Trophoblast cell (in vitro differentiated cells and primary cell): ENCODE measurements around the gene LRRFIP1.
"Not testable (repeated sequence)": the region's sequence is repeated elsewhere in the genome, so short reads cannot be mapped to it uniquely, and the experiment has no call there.

Source experiments
- DNase-seq, 2 donors: peaks; one replicate each; pipeline ENCODE4 v3.0.0-alpha.2; 2016
- H2AFZ ChIP-seq: 2 replicates; pipeline ENCODE4 v1.6.1; 2013; ENCODE audit warnings: low read length, moderate library complexity, mild to moderate bottlenecking; ENCODE audit not compliant: insufficient read depth, poor library complexity
- H2AK5ac ChIP-seq: 2 replicates; pipeline ENCODE4 v1.6.1; 2013; ENCODE audit warnings: mild to moderate bottlenecking, low read length
- H2BK120ac ChIP-seq: 2 replicates; pipeline ENCODE4 v1.6.1; 2013; ENCODE audit warnings: low read length, mild to moderate bottlenecking, moderate library complexity; ENCODE audit not compliant: insufficient read depth, poor library complexity
- H2BK12ac ChIP-seq: 2 replicates; pipeline ENCODE4 v1.6.1; 2013; ENCODE audit warnings: mild to moderate bottlenecking, low read length, moderate library complexity
- H2BK5ac ChIP-seq: 2 replicates; pipeline ENCODE4 v1.6.1; 2013; ENCODE audit warnings: low read length, low read depth, moderate library complexity, mild to moderate bottlenecking; ENCODE audit not compliant: poor library complexity
- H3K14ac ChIP-seq: 2 replicates; pipeline ENCODE4 v1.6.1; 2013; ENCODE audit warnings: mild to moderate bottlenecking, low read length
- H3K18ac ChIP-seq: 2 replicates; pipeline ENCODE4 v1.6.1; 2013; ENCODE audit warnings: mild to moderate bottlenecking, low read length
- H3K23ac ChIP-seq: 2 replicates; pipeline ENCODE4 v1.6.1; 2013; ENCODE audit warnings: low read length
- H3K27ac ChIP-seq: 2 replicates; pipeline ENCODE4 v1.5.1; 2013; ENCODE audit warnings: low read depth, mild to moderate bottlenecking, inconsistent platforms, low read length, moderate library complexity
- H3K27me3 ChIP-seq: 2 replicates; pipeline ENCODE4 v1.6.1; 2013; ENCODE audit warnings: inconsistent platforms, mild to moderate bottlenecking, low read length, moderate library complexity; ENCODE audit not compliant: insufficient read depth
- H3K36me3 ChIP-seq, 2 experiments: 1 replicate in 1 of 2; 2 replicates in 1 of 2; pipeline ENCODE4 v1.6.1; 2013; ENCODE audit warnings: low read length in 2 of 2, mild to moderate bottlenecking in 2 of 2, moderate library complexity in 1 of 2; ENCODE audit not compliant: insufficient read depth in 2 of 2, control insufficient read depth in 1 of 2
- H3K4ac ChIP-seq: 2 replicates; pipeline ENCODE4 v1.6.1; 2013; ENCODE audit warnings: low read depth, mild to moderate bottlenecking, low read length, moderate library complexity
- H3K4me1 ChIP-seq, 2 experiments: 1 replicate in 1 of 2; 2 replicates in 1 of 2; pipeline ENCODE4 v1.6.1; 2013; ENCODE audit warnings: low read length in 2 of 2, mild to moderate bottlenecking in 2 of 2, moderate library complexity in 1 of 2; ENCODE audit not compliant: insufficient read depth in 2 of 2, control insufficient read depth in 1 of 2
- H3K4me2 ChIP-seq: 2 replicates; pipeline ENCODE4 v1.6.1; 2013; ENCODE audit warnings: inconsistent platforms, mild to moderate bottlenecking, low read length, moderate library complexity
- H3K4me3 ChIP-seq: 2 replicates; pipeline ENCODE4 v1.5.1; 2013; ENCODE audit warnings: mild to moderate bottlenecking, low read depth, low read length, inconsistent platforms
- H3K79me1 ChIP-seq: one replicate; pipeline ENCODE4 v1.6.1; 2013; ENCODE audit warnings: low read length
- H3K79me2 ChIP-seq: 2 replicates; pipeline ENCODE4 v1.6.1; 2013; ENCODE audit warnings: low read length, mild to moderate bottlenecking; ENCODE audit not compliant: control insufficient read depth, insufficient read depth, poor library complexity
- H3K9ac ChIP-seq: 2 replicates; pipeline ENCODE4 v1.6.1; 2013; ENCODE audit warnings: mild to moderate bottlenecking, low read length
- H3K9me3 ChIP-seq: 2 replicates; pipeline ENCODE4 v1.6.1; 2013; ENCODE audit warnings: low read depth, mild to moderate bottlenecking, control low read depth, inconsistent platforms, low read length; ENCODE audit not compliant: insufficient read depth
- H4K12ac ChIP-seq: 2 replicates; pipeline ENCODE4 v1.6.1; 2013; ENCODE audit warnings: low read depth, mild to moderate bottlenecking, low read length, moderate library complexity
- H4K8ac ChIP-seq: 2 replicates; pipeline ENCODE4 v1.6.1; 2013; ENCODE audit warnings: low read depth, mild to moderate bottlenecking, low read length, moderate library complexity
- H4K91ac ChIP-seq: one replicate; pipeline ENCODE4 v1.6.1; 2013; ENCODE audit warnings: low read depth, mild to moderate bottlenecking, low read length, moderate library complexity
- WGBS: extraction: QIAGEN DNeasy Blood & Tissue Kit; methylation state at CpG from one replicate; pipeline ENCODE4 v1.1.7; 2013; ENCODE audit warnings: missing lambda C conversion rate; ENCODE audit not compliant: insufficient read length, insufficient coverage; ENCODE audit errors: extremely low coverage; 5-methylcytosine and 5-hydroxymethylcytosine counted together

LRRFIP1 gene

DNA sequence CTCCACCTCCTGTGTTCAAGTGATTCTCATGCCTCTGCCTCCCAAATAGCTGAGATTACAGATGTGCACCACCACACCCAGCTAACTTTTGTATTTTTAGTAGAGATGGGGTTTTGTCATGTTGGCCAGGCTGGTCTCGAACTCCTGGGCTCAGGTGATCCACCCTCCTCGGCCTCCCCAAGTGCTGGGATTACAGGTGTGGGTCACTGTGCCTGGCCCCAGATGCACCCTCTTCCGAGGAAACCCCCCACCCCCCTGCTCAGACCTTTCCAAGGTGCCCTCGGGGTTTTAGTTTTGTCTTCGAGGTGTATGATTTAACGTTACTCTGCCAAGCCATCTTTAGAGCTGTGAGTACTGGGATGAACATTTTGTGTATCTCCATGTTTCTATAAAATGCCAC lies 61.2 kb downstream of the LRRFIP1 start:
- not testable (repeated sequence) for H3K27ac ChIP-seq, H3K36me3 ChIP-seq, H3K4me3 ChIP-seq, H2AFZ ChIP-seq, H3K23ac ChIP-seq, H4K12ac ChIP-seq, DNase-seq, H4K8ac ChIP-seq, H3K18ac ChIP-seq, H3K14ac ChIP-seq, H3K27me3 ChIP-seq, H2BK120ac ChIP-seq, H2AK5ac ChIP-seq, H2BK5ac ChIP-seq, H3K9me3 ChIP-seq, H3K4me2 ChIP-seq, H2BK12ac ChIP-seq, H3K9ac ChIP-seq, H3K4ac ChIP-seq, H4K91ac ChIP-seq
- no CpG with 5 or more reads among the region's 6 CpGs for WGBS
- peaks cover 11 to 15% of the 10 kb centered on the region in 2 experiments for H3K4me1 ChIP-seq
- peaks cover 14% of the 10 kb centered on the region for H3K79me1 ChIP-seq
- H3K79me2 ChIP-seq, result peaks cover 14% of the 10 kb centered on the region

DNA sequence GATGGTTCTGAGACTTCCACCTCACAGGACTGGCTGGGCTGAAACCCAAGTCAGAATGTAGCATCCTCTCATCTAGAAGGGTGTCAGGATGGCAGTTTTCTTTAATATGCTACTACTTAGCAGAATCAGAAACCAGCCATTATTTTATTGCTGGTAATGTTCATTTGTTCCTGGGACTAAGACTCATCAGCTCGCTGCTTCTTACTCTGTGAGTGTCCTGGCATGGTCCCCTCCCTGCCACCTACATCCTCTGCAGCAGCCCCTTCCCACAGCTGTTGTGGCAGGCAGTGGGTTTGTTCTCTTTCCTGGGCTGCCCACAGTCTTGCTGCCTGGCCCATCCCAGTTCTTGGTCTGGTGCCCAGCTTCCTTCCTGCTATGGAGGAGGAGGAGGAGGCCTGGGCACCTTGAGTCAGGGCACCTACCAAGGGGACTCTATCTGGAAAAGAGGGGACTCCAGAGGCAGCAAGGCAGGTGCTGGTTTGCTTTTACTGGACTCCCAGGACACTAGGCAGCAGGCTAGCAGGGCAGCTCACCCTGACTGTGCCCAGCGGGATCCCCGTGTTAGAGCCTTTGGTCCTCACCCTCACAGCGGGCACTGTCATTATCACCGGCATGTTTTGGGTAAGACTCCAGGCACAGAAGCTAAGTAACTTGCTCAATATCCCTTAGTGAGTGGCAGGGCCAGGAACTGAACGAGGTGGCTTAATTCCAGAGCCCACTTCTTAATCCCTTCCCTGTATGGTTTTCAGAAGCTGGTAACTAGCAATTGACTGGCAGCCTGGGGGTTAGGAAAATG lies 62.1 kb downstream of the LRRFIP1 start:
- Histone ChIP-seq H3K79me2 (peaks cover 20% of the 10 kb centered on the region), H3K36me3 (no peaks in the 10 kb centered on the region), H2BK12ac (no peak overlapping the region), H3K18ac (no peak overlapping the region), H3K4me2 (no peak overlapping the region), H3K27me3 (no peaks in the 10 kb centered on the region), H4K91ac (no peak overlapping the region), H3K79me1 (peaks cover 19% of the 10 kb centered on the region), H2AK5ac (no peak overlapping the region), H3K4me1 (peaks cover 18 to 25% of the 10 kb centered on the region in 2 experiments), H3K14ac (no peak overlapping the region), H2BK5ac (no peak overlapping the region), H4K12ac (no peak overlapping the region), H3K23ac (no peak overlapping the region), H3K4ac (no peak overlapping the region), H3K9me3 (no peaks in the 10 kb centered on the region), H3K4me3 (no peak overlapping the region), H3K27ac (no peak overlapping the region), H2BK120ac (no peak overlapping the region), H4K8ac (no peak overlapping the region), H3K9ac (no peak overlapping the region), H2AFZ (no peak overlapping the region)
- no peak for DNase-seq
- no CpG with 5 or more reads among the region's 6 CpGs for WGBS

DNA sequence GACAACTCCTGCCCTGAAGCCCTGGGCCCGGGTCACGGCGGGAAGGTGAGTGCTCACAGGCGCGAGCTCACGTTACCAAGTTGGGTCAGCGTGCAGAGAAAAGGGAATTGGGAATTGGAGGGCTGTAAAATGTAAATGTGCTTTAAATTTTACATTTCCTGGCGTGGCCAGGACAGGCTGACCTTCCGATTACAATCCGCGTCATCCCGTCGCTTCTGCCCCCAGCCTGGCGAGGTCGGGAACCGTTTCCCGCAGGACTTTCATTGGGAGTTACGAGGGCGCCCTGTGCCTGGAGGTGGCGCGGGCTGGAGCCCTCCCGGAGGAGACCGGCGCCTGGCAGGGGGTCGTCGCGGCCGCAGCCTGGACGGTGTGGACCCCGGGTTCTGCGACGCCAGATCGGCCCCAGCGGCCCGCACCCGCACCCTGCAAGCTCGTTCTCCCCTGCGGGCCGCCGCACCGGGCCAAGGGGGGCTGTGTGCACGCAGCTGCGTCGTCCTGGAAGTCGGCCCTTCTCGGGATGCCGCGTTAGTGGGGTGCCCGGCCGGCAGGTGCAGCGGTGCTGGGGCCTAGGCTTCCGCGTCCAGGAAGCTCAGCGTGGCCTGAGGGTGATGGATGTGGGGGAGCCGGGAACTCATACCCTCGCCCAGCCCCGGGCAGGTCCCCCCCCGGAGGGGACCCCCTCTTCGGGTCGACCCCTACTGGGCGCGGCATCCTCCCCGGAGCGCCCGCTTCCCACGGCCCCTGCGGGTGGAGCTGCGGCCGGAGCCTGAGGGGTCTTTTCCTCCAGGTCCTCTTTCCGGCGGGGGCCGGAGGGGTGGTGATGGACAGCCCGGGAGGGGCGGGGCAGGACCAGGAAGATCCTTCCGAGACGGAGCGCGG lies 63.9 kb downstream of the LRRFIP1 start:
- no CpG with 5 or more reads among the region's 78 CpGs for WGBS
- Histone ChIP-seq H3K27me3 (no peaks in the 10 kb centered on the region), H2BK12ac (no peak overlapping the region), H3K23ac (no peak overlapping the region), H2BK5ac (no peak overlapping the region), H3K9me3 (no peaks in the 10 kb centered on the region), H4K91ac (peak overlapping the region; percentile 60), H3K36me3 (no peaks in the 10 kb centered on the region), H3K4me3 (peak overlapping the region; percentile 75), H3K14ac (peak overlapping the region; percentile 80), H3K4ac (no peak overlapping the region), H2AK5ac (no peak overlapping the region), H3K4me2 (peak overlapping the region; percentile 95), H3K79me2 (peaks cover 24% of the 10 kb centered on the region), H3K27ac (no peak overlapping the region), H3K4me1 (peaks cover 23 to 31% of the 10 kb centered on the region in 2 experiments), H3K9ac (peak overlapping the region; percentile 32), H4K12ac (peak overlapping the region; percentile 60), H3K79me1 (peaks cover 20% of the 10 kb centered on the region), H2AFZ (peak overlapping the region; percentile 24), H4K8ac (peak overlapping the region; percentile 65), H2BK120ac (peak overlapping the region; percentile 64), H3K18ac (peak overlapping the region; percentile 93)
- DNase-seq, result peak in 1 of 2 donors; percentile 62

DNA sequence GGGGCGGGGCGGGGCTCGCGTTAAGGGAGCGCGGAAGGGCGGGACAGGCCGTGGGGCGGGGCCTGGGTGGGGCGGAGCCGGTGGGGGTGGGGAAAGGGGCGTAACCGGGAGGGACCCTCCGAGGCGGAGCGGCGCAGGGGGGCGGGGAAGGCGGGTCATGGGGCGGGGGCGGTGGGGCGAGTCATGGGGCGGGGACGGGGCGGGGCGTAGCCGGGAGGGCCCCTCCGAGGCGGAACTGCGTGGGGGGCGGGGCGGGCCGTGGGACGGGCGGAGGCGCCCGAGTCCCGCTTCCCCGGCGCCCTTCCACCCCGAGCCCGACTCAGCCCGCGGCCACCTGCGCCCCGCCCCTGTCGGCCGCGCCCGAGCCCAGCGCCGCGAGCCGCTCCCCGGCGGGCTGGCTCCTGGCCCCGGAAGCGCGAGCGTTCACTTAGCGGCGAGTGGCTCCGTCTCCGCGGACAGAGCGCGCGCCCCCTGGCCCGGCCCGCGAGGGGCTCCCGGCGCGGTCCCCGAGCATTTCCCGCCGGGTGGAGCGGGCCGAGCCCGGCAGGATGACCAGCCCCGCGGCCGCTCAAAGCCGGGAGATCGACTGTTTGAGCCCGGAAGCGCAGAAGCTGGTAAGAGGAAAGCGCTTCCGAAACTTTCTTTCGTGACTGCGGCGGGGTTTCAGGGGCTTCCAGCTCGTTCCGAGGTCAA lies 64.7 kb downstream of the LRRFIP1 start:
- Histone ChIP-seq H2AK5ac (peak overlapping the region; percentile 67), H2AFZ (peak overlapping the region; percentile 62), H2BK12ac (peak overlapping the region; percentile 1), H3K36me3 (no peaks in the 10 kb centered on the region), H3K9me3 (no peaks in the 10 kb centered on the region), H3K4me2 (peak overlapping the region; percentile 95), H4K12ac (no peak overlapping the region), H4K8ac (peak overlapping the region; percentile 38), H3K79me2 (peaks cover 24% of the 10 kb centered on the region), H4K91ac (peak overlapping the region; percentile 62), H3K18ac (peak overlapping the region; percentile 85), H3K14ac (peak overlapping the region; percentile 67), H3K4ac (peak overlapping the region; percentile 73), H3K4me3 (peak overlapping the region; percentile 91), H2BK5ac (peak overlapping the region; percentile 80), H3K9ac (peak overlapping the region; percentile 79), H3K79me1 (peaks cover 20% of the 10 kb centered on the region), H3K27me3 (no peaks in the 10 kb centered on the region), H3K4me1 (peaks cover 29 to 38% of the 10 kb centered on the region in 2 experiments), H3K27ac (peak overlapping the region; percentile 32), H2BK120ac (peak overlapping the region; percentile 62), H3K23ac (no peak overlapping the region)
- WGBS, result no CpG with 5 or more reads among the region's 94 CpGs
- peak; percentile 83 to 91 for DNase-seq
